Neural cell (in vitro differentiated cells): Measurements from ENCODE around the gene PDE4D. TPM values are rescaled to one million over a fixed set of nuclear protein-coding genes. Genes with fewer than 3 reads are reported as not detected.

Experiments
- H2AFZ ChIP-seq: fragments of 200-600, 300-800 bp; sonication (generic), shearing (Covaris generic); 2 replicates; pipeline ENCODE4 v1.6.0; 2014; ENCODE audit warnings: low read depth, mild to moderate bottlenecking, antibody characterized with exemption, low read length, moderate library complexity
- H3F3A ChIP-seq: fragments of 200-600 bp; shearing (Covaris generic); 2 replicates; pipeline ENCODE4 v1.6.1; 2016; ENCODE audit warnings: mild to moderate bottlenecking, moderate library complexity, mixed read lengths, antibody characterized with exemption, low read length; ENCODE audit not compliant: insufficient read depth, poor library complexity, severe bottlenecking
- H3K27ac ChIP-seq: fragments of 200-600, 300-800 bp; sonication (generic), shearing (Covaris generic); 2 replicates; pipeline ENCODE4 v1.5.1; 2014; ENCODE audit warnings: mild to moderate bottlenecking, low read length, moderate library complexity
- H3K27me3 ChIP-seq: fragments of 300-800, 200-600 bp; sonication (generic), shearing (Covaris generic); 2 replicates; pipeline ENCODE4 v1.6.0; 2014; ENCODE audit warnings: mild to moderate bottlenecking, low read depth, low read length, moderate library complexity; ENCODE audit not compliant: insufficient read depth
- H3K36me3 ChIP-seq: fragments of 300-800, 200-600 bp; sonication (generic), shearing (Covaris generic); 2 replicates; pipeline ENCODE4 v1.5.1; 2014; ENCODE audit warnings: mild to moderate bottlenecking, antibody characterized with exemption, low read length, moderate library complexity; ENCODE audit not compliant: insufficient read depth
- H3K4me2 ChIP-seq: fragments of 300-800, 200-600 bp; sonication (generic), shearing (Covaris generic); 2 replicates; pipeline ENCODE4 v1.6.0; 2014; ENCODE audit warnings: mild to moderate bottlenecking, low read length
- H3K4me3 ChIP-seq: fragments of 300-800, 200-600 bp; sonication (generic), shearing (Covaris generic); 2 replicates; pipeline ENCODE4 v1.5.1; 2014; ENCODE audit warnings: mild to moderate bottlenecking, low read length, moderate library complexity
- H3K79me2 ChIP-seq: fragments of 200-600 bp; shearing (Covaris generic); replicated peaks from 2 replicates; pipeline ENCODE4 v1.6.0; 2014; ENCODE audit warnings: mild to moderate bottlenecking, low read length, moderate library complexity; ENCODE audit not compliant: insufficient read depth
- H3K9ac ChIP-seq: fragments of 300-800, 200-600 bp; sonication (generic), shearing (Covaris generic); 2 replicates; pipeline ENCODE4 v1.6.1; 2016; ENCODE audit warnings: mild to moderate bottlenecking, low read length, mixed read lengths
- H3K9me2 ChIP-seq: fragments of 200-600 bp; shearing (Covaris generic); 2 replicates; pipeline ENCODE4 v1.6.1; 2016; ENCODE audit warnings: mild to moderate bottlenecking, low read length, mixed read lengths; ENCODE audit not compliant: insufficient read depth
- H3K9me3 ChIP-seq: fragments of 200-600, 300-800 bp; sonication (generic), shearing (Covaris generic); 2 replicates; pipeline ENCODE4 v1.6.1; 2016; ENCODE audit warnings: mild to moderate bottlenecking, mixed run types, low read length, moderate library complexity, mixed read lengths
- H4K20me1 ChIP-seq: fragments of 200-600 bp; shearing (Covaris generic); 2 replicates; pipeline ENCODE4 v1.6.1; 2016; ENCODE audit warnings: mild to moderate bottlenecking, mixed run types; ENCODE audit not compliant: insufficient read depth
- EP300 ChIP-seq: fragments of 450-650 bp; conservative IDR thresholded peaks from 2 replicates; pipeline ENCODE4 v1.6.1; 2014; ENCODE audit warnings: antibody characterized with exemption, mild to moderate bottlenecking, moderate library complexity; ENCODE audit not compliant: poor library complexity, severe bottlenecking
- EZH2 ChIP-seq: fragments of 200-600, 300-800 bp; shearing (Covaris generic), sonication (generic); IDR thresholded peaks from 2 replicates; pipeline ENCODE4 v1.6.1; 2014; ENCODE audit warnings: antibody characterized with exemption, low read length, borderline replicate concordance, mild to moderate bottlenecking; ENCODE audit not compliant: insufficient read depth, poor library complexity, severe bottlenecking
- MXI1 ChIP-seq: fragments of 450-650 bp; conservative IDR thresholded peaks from 2 replicates; pipeline ENCODE4 v1.6.1; 2014; ENCODE audit warnings: antibody characterized with exemption, mild to moderate bottlenecking; ENCODE audit not compliant: poor library complexity, severe bottlenecking
- POLR2AphosphoS5 ChIP-seq: IDR thresholded peaks from 2 replicates; pipeline ENCODE4 v1.6.1; 2012
- RAD21 ChIP-seq: fragments of 450-650 bp; conservative IDR thresholded peaks from 2 replicates; pipeline ENCODE4 v1.6.1; 2014; ENCODE audit warnings: antibody characterized with exemption, mild to moderate bottlenecking, moderate library complexity
- SMC3 ChIP-seq: fragments of 450-650 bp; conservative IDR thresholded peaks from 2 replicates; pipeline ENCODE4 v1.6.1; 2014; ENCODE audit warnings: antibody characterized with exemption, mild to moderate bottlenecking, moderate library complexity; ENCODE audit not compliant: poor library complexity
- TAF1 ChIP-seq: IDR thresholded peaks from 2 replicates; pipeline ENCODE4 v1.6.1; 2012; ENCODE audit warnings: low read depth
- polyA plus RNA-seq: library from polyadenylated mRNA; depleted of rRNA; stranded (reverse); fragments of >200 nt; gene quantifications from 2 replicates; pipeline ENCODE4 v1.2.3, GENCODE V29; 2014
- TF ChIP-seq, protein P1 (sequence below): IDR thresholded peaks from 2 replicates; pipeline ENCODE4 v1.6.1; 2012; ENCODE audit warnings: borderline replicate concordance
- TF ChIP-seq, protein P2 (sequence below): fragments of 450-650 bp; IDR thresholded peaks from 2 replicates; pipeline ENCODE4 v1.5.1; 2014; ENCODE audit warnings: antibody characterized with exemption, mild to moderate bottlenecking, moderate library complexity; ENCODE audit not compliant: poor library complexity, severe bottlenecking

The PDE4D gene
- polyA plus RNA-seq, 1 donor from 2014 or later = 42.8 TPM

DNA sequence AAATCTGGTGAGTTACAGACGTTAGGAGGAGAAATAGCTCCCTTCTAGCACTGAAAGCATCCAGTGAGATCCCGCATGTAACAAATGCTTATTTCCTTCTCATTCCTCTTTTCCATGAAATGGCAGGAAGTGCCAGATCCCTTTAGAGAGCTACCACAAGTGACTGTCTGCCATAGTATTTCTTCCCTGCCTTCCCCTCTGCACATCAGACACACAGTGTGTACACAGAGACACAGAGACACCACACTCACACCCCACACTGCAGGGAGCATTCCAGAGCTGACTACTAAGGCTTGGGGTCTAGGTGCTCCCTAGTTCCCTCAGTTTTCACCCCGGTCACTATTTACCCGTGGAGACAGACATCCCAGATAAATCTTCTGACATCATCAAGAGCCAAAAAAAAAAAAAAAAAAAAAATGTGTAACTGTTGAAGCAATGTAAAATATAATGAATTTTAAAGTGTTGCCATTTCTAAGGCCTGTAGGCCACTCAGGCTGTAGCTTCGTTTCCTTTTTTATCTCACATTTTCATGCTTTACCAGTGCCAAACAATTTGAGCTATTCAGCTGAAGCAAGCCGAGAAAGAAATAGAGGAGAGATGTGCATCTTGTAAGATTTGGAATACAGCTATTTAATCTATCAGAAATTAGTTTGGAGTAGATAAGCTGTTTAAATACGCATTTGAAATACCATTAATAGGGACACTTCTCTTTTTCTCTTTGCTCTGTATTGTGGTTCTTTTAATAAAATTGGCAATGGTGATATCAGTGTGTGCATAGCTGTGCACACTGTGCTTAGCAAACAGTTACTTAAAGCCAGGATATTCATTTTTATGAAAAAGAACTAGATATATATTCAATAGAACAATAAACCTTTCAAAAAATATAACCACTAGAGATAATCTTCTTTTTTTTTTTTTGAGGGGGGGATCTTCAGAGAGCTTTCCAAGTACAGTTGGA is 405.5 kb downstream of the PDE4D start:
- TF ChIP-seq EP300 (no peak), SMC3 (no peak), POLR2AphosphoS5 (no peak), TAF1 (no peak), EZH2 (no peak), RAD21 (no peak), MXI1 (no peak)
- TF ChIP-seq, protein P1, sequence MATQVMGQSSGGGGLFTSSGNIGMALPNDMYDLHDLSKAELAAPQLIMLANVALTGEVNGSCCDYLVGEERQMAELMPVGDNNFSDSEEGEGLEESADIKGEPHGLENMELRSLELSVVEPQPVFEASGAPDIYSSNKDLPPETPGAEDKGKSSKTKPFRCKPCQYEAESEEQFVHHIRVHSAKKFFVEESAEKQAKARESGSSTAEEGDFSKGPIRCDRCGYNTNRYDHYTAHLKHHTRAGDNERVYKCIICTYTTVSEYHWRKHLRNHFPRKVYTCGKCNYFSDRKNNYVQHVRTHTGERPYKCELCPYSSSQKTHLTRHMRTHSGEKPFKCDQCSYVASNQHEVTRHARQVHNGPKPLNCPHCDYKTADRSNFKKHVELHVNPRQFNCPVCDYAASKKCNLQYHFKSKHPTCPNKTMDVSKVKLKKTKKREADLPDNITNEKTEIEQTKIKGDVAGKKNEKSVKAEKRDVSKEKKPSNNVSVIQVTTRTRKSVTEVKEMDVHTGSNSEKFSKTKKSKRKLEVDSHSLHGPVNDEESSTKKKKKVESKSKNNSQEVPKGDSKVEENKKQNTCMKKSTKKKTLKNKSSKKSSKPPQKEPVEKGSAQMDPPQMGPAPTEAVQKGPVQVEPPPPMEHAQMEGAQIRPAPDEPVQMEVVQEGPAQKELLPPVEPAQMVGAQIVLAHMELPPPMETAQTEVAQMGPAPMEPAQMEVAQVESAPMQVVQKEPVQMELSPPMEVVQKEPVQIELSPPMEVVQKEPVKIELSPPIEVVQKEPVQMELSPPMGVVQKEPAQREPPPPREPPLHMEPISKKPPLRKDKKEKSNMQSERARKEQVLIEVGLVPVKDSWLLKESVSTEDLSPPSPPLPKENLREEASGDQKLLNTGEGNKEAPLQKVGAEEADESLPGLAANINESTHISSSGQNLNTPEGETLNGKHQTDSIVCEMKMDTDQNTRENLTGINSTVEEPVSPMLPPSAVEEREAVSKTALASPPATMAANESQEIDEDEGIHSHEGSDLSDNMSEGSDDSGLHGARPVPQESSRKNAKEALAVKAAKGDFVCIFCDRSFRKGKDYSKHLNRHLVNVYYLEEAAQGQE = no peak
- TF ChIP-seq, protein P2, sequence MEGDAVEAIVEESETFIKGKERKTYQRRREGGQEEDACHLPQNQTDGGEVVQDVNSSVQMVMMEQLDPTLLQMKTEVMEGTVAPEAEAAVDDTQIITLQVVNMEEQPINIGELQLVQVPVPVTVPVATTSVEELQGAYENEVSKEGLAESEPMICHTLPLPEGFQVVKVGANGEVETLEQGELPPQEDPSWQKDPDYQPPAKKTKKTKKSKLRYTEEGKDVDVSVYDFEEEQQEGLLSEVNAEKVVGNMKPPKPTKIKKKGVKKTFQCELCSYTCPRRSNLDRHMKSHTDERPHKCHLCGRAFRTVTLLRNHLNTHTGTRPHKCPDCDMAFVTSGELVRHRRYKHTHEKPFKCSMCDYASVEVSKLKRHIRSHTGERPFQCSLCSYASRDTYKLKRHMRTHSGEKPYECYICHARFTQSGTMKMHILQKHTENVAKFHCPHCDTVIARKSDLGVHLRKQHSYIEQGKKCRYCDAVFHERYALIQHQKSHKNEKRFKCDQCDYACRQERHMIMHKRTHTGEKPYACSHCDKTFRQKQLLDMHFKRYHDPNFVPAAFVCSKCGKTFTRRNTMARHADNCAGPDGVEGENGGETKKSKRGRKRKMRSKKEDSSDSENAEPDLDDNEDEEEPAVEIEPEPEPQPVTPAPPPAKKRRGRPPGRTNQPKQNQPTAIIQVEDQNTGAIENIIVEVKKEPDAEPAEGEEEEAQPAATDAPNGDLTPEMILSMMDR = no peak

DNA sequence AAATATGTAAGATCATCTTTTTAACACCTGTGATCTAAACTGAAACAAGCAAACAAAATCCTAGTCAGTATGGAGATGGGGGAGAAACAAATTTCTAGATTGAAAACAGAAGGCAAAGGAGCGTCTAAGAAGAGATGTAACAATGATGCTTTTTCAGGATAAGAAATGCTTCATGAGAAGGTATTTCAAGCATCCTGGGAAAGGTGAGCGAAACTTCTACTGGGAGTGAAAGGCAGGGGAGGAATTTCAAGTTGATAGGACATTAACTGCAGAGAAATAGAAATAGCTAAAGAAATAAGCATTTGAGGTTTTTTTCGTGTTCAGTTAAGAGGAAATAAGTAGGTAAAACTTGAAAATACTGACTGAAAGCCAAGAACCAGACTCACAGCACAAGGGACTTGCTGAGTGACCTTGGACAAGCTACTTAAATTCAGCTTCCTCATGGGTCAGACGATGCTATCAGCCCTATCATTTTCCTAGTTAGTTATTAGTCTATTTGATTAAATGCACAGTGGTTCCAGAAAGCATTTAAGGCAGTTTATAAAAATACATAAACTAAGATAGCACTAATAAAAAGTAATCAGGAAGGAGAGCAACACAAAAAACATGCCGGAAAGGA is 406.3 kb downstream of the PDE4D start:
- Histone ChIP-seq H3K79me2 (no peaks in the 10 kb centered on the region), H3K9ac (no peak overlapping the region), H3K27ac (no peak overlapping the region), H3K4me2 (no peak overlapping the region), H3K27me3 (no peaks in the 10 kb centered on the region), H3K9me2 (no peaks in the 10 kb centered on the region), H3K36me3 (no peaks in the 10 kb centered on the region), H3K9me3 (no peaks in the 10 kb centered on the region), H2AFZ (no peak overlapping the region), H4K20me1 (no peaks in the 10 kb centered on the region), H3F3A (peaks cover 3% of the 10 kb centered on the region), H3K4me3 (no peak overlapping the region)
- TF ChIP-seq, protein P2 = no peak
- no peak for TF ChIP-seq POLR2AphosphoS5
- TF ChIP-seq RAD21 = no peak
- TF ChIP-seq TAF1 = no peak
- TF ChIP-seq MXI1 = no peak
- no peak for TF ChIP-seq SMC3
- TF ChIP-seq, protein P1 = no peak
- no peak for TF ChIP-seq EP300
- TF ChIP-seq EZH2 = no peak

More for the DNA sequence above, 405.5 kb downstream of the PDE4D start:
- H3K4me3 ChIP-seq = no peak overlapping the region
- H3K27me3 ChIP-seq = no peaks in the 10 kb centered on the region
- H3K9me2 ChIP-seq = no peaks in the 10 kb centered on the region
- H4K20me1 ChIP-seq = no peaks in the 10 kb centered on the region
- no peak overlapping the region for H3K4me2 ChIP-seq
- H3K36me3 ChIP-seq = no peaks in the 10 kb centered on the region
- no peak overlapping the region for H2AFZ ChIP-seq
- H3F3A ChIP-seq = peaks cover 3% of the 10 kb centered on the region
- no peaks in the 10 kb centered on the region for H3K79me2 ChIP-seq
- H3K27ac ChIP-seq = no peak overlapping the region
- no peaks in the 10 kb centered on the region for H3K9me3 ChIP-seq
- no peak overlapping the region for H3K9ac ChIP-seq
